ENCODE data around the gene GABPB2. TPM values are rescaled to one million over a fixed set of nuclear protein-coding genes. Genes with fewer than 3 reads are reported as not detected.

Gene GABPB2
- total RNA-seq, 1 donor from 2014 or later, result 6.1 TPM

- TF ChIP-seq CTCF (conservative IDR thresholded peaks at IDR 0.05), result peak; percentile 67
- Mint-ChIP-seq H3K36me3 (ENCODE audit: low read depth) (no peaks in the 10 kb centered on the region), H3K4me1 (peaks cover 30% of the 10 kb centered on the region), H3K4me3 (peak overlapping the region; percentile 97), H3K27me3 (ENCODE audit: low read depth) (no peaks in the 10 kb centered on the region), H3K9me3 (no peaks in the 10 kb centered on the region), H3K27ac (ENCODE audit: unreplicated experiment) (peak overlapping the region; percentile 97)
- DNase-seq (ENCODE audit: low read depth, low spot score), result peak; percentile 64
Observed at GRCh38 chr1:151047925-151048644, 22.5 kb upstream of the GABPB2 start.

GRCh38 chr1:151048645-151049032 is 21.9 kb upstream of the GABPB2 start:
- Mint-ChIP-seq H3K4me1 (peaks cover 30% of the 10 kb centered on the region), H3K9me3 (no peaks in the 10 kb centered on the region), H3K36me3 (ENCODE audit: low read depth) (no peaks in the 10 kb centered on the region), H3K4me3 (peak overlapping the region; percentile 97), H3K27me3 (ENCODE audit: low read depth) (no peaks in the 10 kb centered on the region), H3K27ac (ENCODE audit: unreplicated experiment) (peak overlapping the region; percentile 6)
- TF ChIP-seq CTCF (conservative IDR thresholded peaks at IDR 0.05), result peak; percentile 8
- DNase-seq (ENCODE audit: low read depth, low spot score), result no peak

GRCh38 chr1:151049458-151049857 is 21.1 kb upstream of the GABPB2 start:
- H3K9me3 Mint-ChIP-seq, result no peaks in the 10 kb centered on the region
- H3K27ac Mint-ChIP-seq (ENCODE audit: unreplicated experiment), result no peak overlapping the region
- TF ChIP-seq CTCF (conservative IDR thresholded peaks at IDR 0.05), result no peak
- peaks cover 30% of the 10 kb centered on the region for H3K4me1 Mint-ChIP-seq
- DNase-seq (ENCODE audit: low read depth, low spot score), result no peak
- H3K36me3 Mint-ChIP-seq (ENCODE audit: low read depth), result peaks cover 3% of the 10 kb centered on the region
- peak overlapping the region; percentile 97 for H3K4me3 Mint-ChIP-seq
- no peaks in the 10 kb centered on the region for H3K27me3 Mint-ChIP-seq (ENCODE audit: low read depth)

- Mint-ChIP-seq H3K9me3 (no peaks in the 10 kb centered on the region), H3K4me3 (peak overlapping the region; percentile 97), H3K27ac (ENCODE audit: unreplicated experiment) (no peak overlapping the region), H3K27me3 (ENCODE audit: low read depth) (no peaks in the 10 kb centered on the region), H3K36me3 (ENCODE audit: low read depth) (peaks cover 9% of the 10 kb centered on the region), H3K4me1 (peaks cover 30% of the 10 kb centered on the region)
- TF ChIP-seq CTCF (conservative IDR thresholded peaks at IDR 0.05), result no peak
- no peak for DNase-seq (ENCODE audit: low read depth, low spot score)
Observed at GRCh38 chr1:151050051-151050688, 20.4 kb upstream of the GABPB2 start.

- Mint-ChIP-seq H3K36me3 (ENCODE audit: low read depth) (peaks cover 10% of the 10 kb centered on the region), H3K9me3 (no peaks in the 10 kb centered on the region), H3K4me3 (peak overlapping the region; percentile 67), H3K4me1 (peaks cover 38% of the 10 kb centered on the region), H3K27ac (ENCODE audit: unreplicated experiment) (no peak overlapping the region), H3K27me3 (ENCODE audit: low read depth) (no peaks in the 10 kb centered on the region)
- no peak for TF ChIP-seq CTCF (conservative IDR thresholded peaks at IDR 0.05)
- DNase-seq (ENCODE audit: low read depth, low spot score), result no peak
Observed at GRCh38 chr1:151051356-151052009, 19.1 kb upstream of the GABPB2 start.

Data from neural crest cell (in vitro differentiated cells).